IPS DF 4.7 (cell line): ENCODE measurements around the gene RNF213.
A peak's percentile ranks its signal among the peaks of the same experiment; 100 is the strongest.

ENCODE experiments used
- DNase-seq: peaks from one replicate; pipeline ENCODE4 v3.0.0-alpha.2; 2013; ENCODE audit warnings: low spot score; ENCODE audit errors: extremely low read depth

The RNF213 gene

GRCh38 chr17:80414508-80414802 is 153.8 kb downstream of the RNF213 start:
- DNase-seq: no peak

- peak; percentile 60 for DNase-seq
Measured at GRCh38 chr17:80414803-80415625, 154.4 kb downstream of the RNF213 start, which contains the start of gene ENDOV. Gene ENDOV, plus strand, starts transcription at chr17:80415167. Its CDS starts 28 bp downstream, at chr17:80415195.

- no peak for DNase-seq
Measured at GRCh38 chr17:80415626-80416137, 155.0 kb downstream of the RNF213 start.

GRCh38 chr17:80416260-80416939 is 155.7 kb downstream of the RNF213 start:
- DNase-seq: no peak

- no peak for DNase-seq
Measured at GRCh38 chr17:80416940-80417293, 156.3 kb downstream of the RNF213 start.

GRCh38 chr17:80418589-80418988 is 157.9 kb downstream of the RNF213 start:
- DNase-seq: no peak

- no peak for DNase-seq
Measured at GRCh38 chr17:80419255-80419654, 158.6 kb downstream of the RNF213 start.

GRCh38 chr17:80421381-80422090 is 160.9 kb downstream of the RNF213 start:
- no peak for DNase-seq

- DNase-seq: no peak
Measured at GRCh38 chr17:80422276-80422675, 161.6 kb downstream of the RNF213 start.

GRCh38 chr17:80422981-80423380 is 162.3 kb downstream of the RNF213 start:
- no peak for DNase-seq

GRCh38 chr17:80423536-80424225 is 163.0 kb downstream of the RNF213 start:
- DNase-seq: no peak

GRCh38 chr17:80424261-80424660 is 163.6 kb downstream of the RNF213 start:
- DNase-seq: no peak

GRCh38 chr17:80424878-80425765 is 164.5 kb downstream of the RNF213 start:
- DNase-seq: no peak

GRCh38 chr17:80425835-80426426 is 165.3 kb downstream of the RNF213 start:
- DNase-seq: no peak

GRCh38 chr17:80426671-80427326 is 166.1 kb downstream of the RNF213 start:
- DNase-seq: peak; percentile 46

- no peak for DNase-seq
Measured at GRCh38 chr17:80427366-80428282, 167.0 kb downstream of the RNF213 start.

GRCh38 chr17:80428363-80428762 is 167.7 kb downstream of the RNF213 start:
- no peak for DNase-seq

GRCh38 chr17:80428796-80429195 is 168.1 kb downstream of the RNF213 start:
- DNase-seq: no peak
